SK-N-SH treated with all-trans-retinoic acid at 6 μM for 48 hours (cell line): Measurements from ENCODE around the gene SMARCAL1.
A peak's percentile ranks its signal among the peaks of the same experiment; 100 is the strongest.

Experiments
- ATAC-seq: fragments of 200-7000 bp; cut with Tn5 transposase; 3 replicates; pipeline ENCODE4 v1.9.1; 2020; ENCODE audit warnings: mild to moderate bottlenecking, moderate library complexity
- ARNTL ChIP-seq: fragments of 450-650 bp; formaldehyde crosslinking; IDR thresholded peaks from 2 replicates; pipeline ENCODE4 v1.5.0; 2020; ENCODE audit warnings: low read depth, mild to moderate bottlenecking, moderate library complexity, borderline replicate concordance
- BACH2 ChIP-seq: fragments of 250-450 bp; sonication (Bioruptor Pico); IDR thresholded peaks from 2 replicates; pipeline ENCODE4 v1.9.0; 2021; ENCODE audit warnings: mild to moderate bottlenecking, borderline replicate concordance
- CSDC2 ChIP-seq: fragments of 250-450 bp; sonication (Bioruptor Pico); IDR thresholded peaks from 2 replicates; pipeline ENCODE4 v1.5.0; 2020; ENCODE audit warnings: mild to moderate bottlenecking, moderate library complexity
- ESRRG ChIP-seq: fragments of 250-450 bp; sonication (Bioruptor Pico); IDR thresholded peaks from 2 replicates; pipeline ENCODE4 v1.6.1; 2021; ENCODE audit warnings: mild to moderate bottlenecking
- GLIS3 ChIP-seq: fragments of 250-450 bp; sonication (Bioruptor Pico); IDR thresholded peaks from 2 replicates; pipeline ENCODE4 v1.5.0; 2020; ENCODE audit warnings: mild to moderate bottlenecking, moderate library complexity
- ISL1 ChIP-seq: fragments of 250-450 bp; sonication (Bioruptor Pico); IDR thresholded peaks from 2 replicates; pipeline ENCODE4 v2.1.2; 2022; ENCODE audit warnings: mild to moderate bottlenecking, moderate library complexity
- OSR1 ChIP-seq: fragments of 250-450 bp; sonication (Bioruptor Pico); IDR thresholded peaks from 2 replicates; pipeline ENCODE4 v1.8.0; 2022; ENCODE audit warnings: moderate library complexity, mild to moderate bottlenecking, inconsistent platforms
- PPARA ChIP-seq: fragments of 250-450 bp; sonication (Bioruptor Pico); IDR thresholded peaks from 2 replicates; pipeline ENCODE4 v1.5.0; 2020; ENCODE audit warnings: mild to moderate bottlenecking, borderline replicate concordance
- RARB ChIP-seq: fragments of 250-450 bp; sonication (Bioruptor Pico); IDR thresholded peaks from 2 replicates; pipeline ENCODE4 v1.8.0; 2021; ENCODE audit warnings: mild to moderate bottlenecking, moderate library complexity
- SNAI2 ChIP-seq: fragments of 250-450 bp; sonication (Bioruptor Pico); IDR thresholded peaks from 2 replicates; pipeline ENCODE4 v1.5.0; 2020; ENCODE audit warnings: mild to moderate bottlenecking, moderate library complexity
- TCF4 ChIP-seq: fragments of 250-450 bp; sonication (Bioruptor Pico); IDR thresholded peaks from 2 replicates; pipeline ENCODE4 v1.8.0; 2021; ENCODE audit warnings: mild to moderate bottlenecking, moderate library complexity, borderline replicate concordance
- TOX ChIP-seq: fragments of 250-450 bp; sonication (Bioruptor Pico); IDR thresholded peaks from 2 replicates; pipeline ENCODE4 v1.8.0; 2021; ENCODE audit warnings: mild to moderate bottlenecking, moderate library complexity, borderline replicate concordance
- ZC3H10 ChIP-seq: fragments of 250-450 bp; sonication (Bioruptor Pico); IDR thresholded peaks from 2 replicates; pipeline ENCODE4 v1.5.1; 2021; ENCODE audit warnings: mild to moderate bottlenecking, moderate library complexity
- ZFP3 ChIP-seq: fragments of 250-450 bp; sonication (Bioruptor Pico); IDR thresholded peaks from 2 replicates; pipeline ENCODE4 v1.5.0; 2020; ENCODE audit warnings: mild to moderate bottlenecking, moderate library complexity
- ZFP30 ChIP-seq: fragments of 450-650 bp; formaldehyde crosslinking; IDR thresholded peaks from 2 replicates; pipeline ENCODE4 v1.5.0; 2022; ENCODE audit warnings: mild to moderate bottlenecking, moderate library complexity
- ZNF565 ChIP-seq: fragments of 450-650 bp; formaldehyde crosslinking; conservative IDR thresholded peaks from 2 replicates; pipeline ENCODE4 v1.5.0; 2020; ENCODE audit warnings: low read depth, mild to moderate bottlenecking, moderate library complexity
- ZNF70 ChIP-seq: fragments of 450-650 bp; formaldehyde crosslinking; IDR thresholded peaks from 2 replicates; pipeline ENCODE4 v1.5.0; 2020; ENCODE audit warnings: mild to moderate bottlenecking, moderate library complexity
- ZNF8 ChIP-seq: fragments of 450-650 bp; formaldehyde crosslinking; IDR thresholded peaks from 2 replicates; pipeline ENCODE4 v1.5.0; 2020; ENCODE audit warnings: mild to moderate bottlenecking, moderate library complexity
- TF ChIP-seq, protein P1 (sequence below): fragments of 250-450 bp; sonication (Bioruptor Pico); IDR thresholded peaks from 2 replicates; pipeline ENCODE4 v1.8.0; 2020; ENCODE audit warnings: mild to moderate bottlenecking, moderate library complexity, borderline replicate concordance
- TF ChIP-seq, protein P2 (sequence below): fragments of 250-450 bp; sonication (Bioruptor Pico); IDR thresholded peaks from 2 replicates; pipeline ENCODE4 v1.5.0; 2020; ENCODE audit warnings: mild to moderate bottlenecking, moderate library complexity
- TF ChIP-seq, protein P3 (sequence below): fragments of 250-450 bp; sonication (Bioruptor Pico); IDR thresholded peaks from 2 replicates; pipeline ENCODE4 v1.8.0; 2021; ENCODE audit warnings: low read depth, mild to moderate bottlenecking, moderate library complexity, borderline replicate concordance
- TF ChIP-seq, protein P4 (sequence below): fragments of 250-450 bp; sonication (Bioruptor Pico); IDR thresholded peaks from 2 replicates; pipeline ENCODE4 v1.5.1; 2021; ENCODE audit warnings: mild to moderate bottlenecking, moderate library complexity

SMARCAL1 gene

DNA sequence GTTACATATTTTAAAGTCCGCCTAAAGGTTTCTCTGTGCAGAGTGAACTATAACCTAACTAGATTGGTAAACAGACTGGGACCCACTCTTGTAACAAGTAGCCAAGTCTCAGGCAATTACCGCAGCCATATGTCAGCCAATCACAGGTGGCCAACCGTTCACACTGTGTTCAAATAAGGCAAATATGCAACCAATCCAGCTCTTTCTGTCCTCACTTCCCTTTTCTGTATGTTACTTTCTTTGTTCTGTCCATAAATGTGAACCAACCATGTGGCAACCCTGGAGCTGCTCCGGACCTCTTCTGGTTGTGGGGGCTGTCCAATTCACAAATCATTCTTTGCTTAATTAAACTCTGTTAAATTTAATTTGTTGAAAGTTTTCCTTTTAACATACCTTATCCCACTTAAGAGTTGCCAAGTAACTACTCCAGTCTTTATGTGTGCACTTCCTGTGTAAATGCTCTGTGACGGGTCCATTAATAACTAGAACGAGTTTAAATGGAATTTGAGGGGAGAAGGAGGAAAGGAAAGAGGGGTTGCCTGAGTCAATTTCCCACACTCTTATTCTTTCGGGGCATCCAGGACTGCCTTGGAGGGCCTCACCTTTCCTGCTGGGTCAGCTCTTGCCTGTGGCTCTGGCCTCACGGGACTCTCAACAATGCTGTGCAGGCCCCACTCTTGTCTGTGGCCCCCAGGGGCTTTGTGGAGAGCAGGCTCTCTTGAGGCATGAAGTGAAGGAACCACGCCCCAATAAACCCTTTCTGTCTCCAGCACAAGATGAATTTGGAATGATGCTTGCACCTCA lies 79.7 kb downstream of the SMARCAL1 start:
- no peak for TF ChIP-seq ESRRG (CRISPR knock-in tag)
- TF ChIP-seq ISL1 (CRISPR knock-in tag) = peak; percentile 68
- peak; percentile 23 for ATAC-seq

DNA sequence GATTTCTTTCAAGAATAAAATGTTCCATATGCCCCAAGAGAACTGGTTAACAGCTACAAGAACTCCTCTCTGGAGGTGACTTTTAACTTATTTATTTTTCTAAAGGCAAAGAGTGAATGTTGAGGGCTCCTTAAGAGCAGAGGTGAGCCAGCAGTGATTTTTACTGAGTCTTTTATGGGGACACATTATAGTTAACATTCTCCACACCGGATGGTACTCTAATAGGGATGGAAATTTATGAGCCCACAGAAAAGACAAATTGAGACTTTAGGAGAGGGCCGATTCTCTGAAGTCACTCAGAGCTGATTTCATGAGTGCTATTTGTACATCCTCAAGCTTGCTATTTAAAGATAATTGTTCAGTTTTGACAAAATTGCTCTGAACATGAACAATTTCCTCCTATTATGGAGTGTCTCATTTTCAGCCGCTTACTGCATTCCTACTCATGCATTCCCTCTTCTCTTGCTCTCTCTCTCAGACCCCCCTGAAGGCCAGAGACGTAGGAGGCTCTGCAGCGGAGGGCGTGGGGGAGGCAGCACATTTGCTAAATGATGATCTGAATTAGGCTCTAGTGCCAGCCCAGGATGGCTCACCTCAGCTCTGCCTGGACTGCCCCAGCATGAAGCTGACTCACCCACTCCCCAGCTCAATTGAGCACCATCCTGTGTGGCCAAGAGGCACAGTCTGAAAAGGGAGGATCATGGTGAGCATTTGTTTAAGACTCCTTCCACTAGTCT lies 80.5 kb downstream of the SMARCAL1 start:
- TF ChIP-seq ZNF8 (CRISPR knock-in tag) = no peak
- TF ChIP-seq OSR1 = no peak
- TF ChIP-seq, protein P1, sequence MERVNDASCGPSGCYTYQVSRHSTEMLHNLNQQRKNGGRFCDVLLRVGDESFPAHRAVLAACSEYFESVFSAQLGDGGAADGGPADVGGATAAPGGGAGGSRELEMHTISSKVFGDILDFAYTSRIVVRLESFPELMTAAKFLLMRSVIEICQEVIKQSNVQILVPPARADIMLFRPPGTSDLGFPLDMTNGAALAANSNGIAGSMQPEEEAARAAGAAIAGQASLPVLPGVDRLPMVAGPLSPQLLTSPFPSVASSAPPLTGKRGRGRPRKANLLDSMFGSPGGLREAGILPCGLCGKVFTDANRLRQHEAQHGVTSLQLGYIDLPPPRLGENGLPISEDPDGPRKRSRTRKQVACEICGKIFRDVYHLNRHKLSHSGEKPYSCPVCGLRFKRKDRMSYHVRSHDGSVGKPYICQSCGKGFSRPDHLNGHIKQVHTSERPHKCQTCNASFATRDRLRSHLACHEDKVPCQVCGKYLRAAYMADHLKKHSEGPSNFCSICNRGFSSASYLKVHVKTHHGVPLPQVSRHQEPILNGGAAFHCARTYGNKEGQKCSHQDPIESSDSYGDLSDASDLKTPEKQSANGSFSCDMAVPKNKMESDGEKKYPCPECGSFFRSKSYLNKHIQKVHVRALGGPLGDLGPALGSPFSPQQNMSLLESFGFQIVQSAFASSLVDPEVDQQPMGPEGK = no peak
- no peak for TF ChIP-seq ZFP3 (CRISPR knock-in tag)
- no peak for TF ChIP-seq ARNTL (CRISPR knock-in tag)
- no peak for TF ChIP-seq BACH2 (CRISPR knock-in tag)
- no peak for TF ChIP-seq RARB (CRISPR knock-in tag)
- no peak for TF ChIP-seq ZC3H10
- TF ChIP-seq ISL1 (CRISPR knock-in tag) = no peak
- no peak for TF ChIP-seq ZFP30 (CRISPR knock-in tag)
- TF ChIP-seq CSDC2 (CRISPR knock-in tag) = no peak
- TF ChIP-seq, protein P2, sequence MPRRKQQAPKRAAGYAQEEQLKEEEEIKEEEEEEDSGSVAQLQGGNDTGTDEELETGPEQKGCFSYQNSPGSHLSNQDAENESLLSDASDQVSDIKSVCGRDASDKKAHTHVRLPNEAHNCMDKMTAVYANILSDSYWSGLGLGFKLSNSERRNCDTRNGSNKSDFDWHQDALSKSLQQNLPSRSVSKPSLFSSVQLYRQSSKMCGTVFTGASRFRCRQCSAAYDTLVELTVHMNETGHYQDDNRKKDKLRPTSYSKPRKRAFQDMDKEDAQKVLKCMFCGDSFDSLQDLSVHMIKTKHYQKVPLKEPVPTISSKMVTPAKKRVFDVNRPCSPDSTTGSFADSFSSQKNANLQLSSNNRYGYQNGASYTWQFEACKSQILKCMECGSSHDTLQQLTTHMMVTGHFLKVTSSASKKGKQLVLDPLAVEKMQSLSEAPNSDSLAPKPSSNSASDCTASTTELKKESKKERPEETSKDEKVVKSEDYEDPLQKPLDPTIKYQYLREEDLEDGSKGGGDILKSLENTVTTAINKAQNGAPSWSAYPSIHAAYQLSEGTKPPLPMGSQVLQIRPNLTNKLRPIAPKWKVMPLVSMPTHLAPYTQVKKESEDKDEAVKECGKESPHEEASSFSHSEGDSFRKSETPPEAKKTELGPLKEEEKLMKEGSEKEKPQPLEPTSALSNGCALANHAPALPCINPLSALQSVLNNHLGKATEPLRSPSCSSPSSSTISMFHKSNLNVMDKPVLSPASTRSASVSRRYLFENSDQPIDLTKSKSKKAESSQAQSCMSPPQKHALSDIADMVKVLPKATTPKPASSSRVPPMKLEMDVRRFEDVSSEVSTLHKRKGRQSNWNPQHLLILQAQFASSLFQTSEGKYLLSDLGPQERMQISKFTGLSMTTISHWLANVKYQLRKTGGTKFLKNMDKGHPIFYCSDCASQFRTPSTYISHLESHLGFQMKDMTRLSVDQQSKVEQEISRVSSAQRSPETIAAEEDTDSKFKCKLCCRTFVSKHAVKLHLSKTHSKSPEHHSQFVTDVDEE (CRISPR knock-in tag) = no peak
- no peak for TF ChIP-seq TOX (CRISPR knock-in tag)
- TF ChIP-seq, protein P3, sequence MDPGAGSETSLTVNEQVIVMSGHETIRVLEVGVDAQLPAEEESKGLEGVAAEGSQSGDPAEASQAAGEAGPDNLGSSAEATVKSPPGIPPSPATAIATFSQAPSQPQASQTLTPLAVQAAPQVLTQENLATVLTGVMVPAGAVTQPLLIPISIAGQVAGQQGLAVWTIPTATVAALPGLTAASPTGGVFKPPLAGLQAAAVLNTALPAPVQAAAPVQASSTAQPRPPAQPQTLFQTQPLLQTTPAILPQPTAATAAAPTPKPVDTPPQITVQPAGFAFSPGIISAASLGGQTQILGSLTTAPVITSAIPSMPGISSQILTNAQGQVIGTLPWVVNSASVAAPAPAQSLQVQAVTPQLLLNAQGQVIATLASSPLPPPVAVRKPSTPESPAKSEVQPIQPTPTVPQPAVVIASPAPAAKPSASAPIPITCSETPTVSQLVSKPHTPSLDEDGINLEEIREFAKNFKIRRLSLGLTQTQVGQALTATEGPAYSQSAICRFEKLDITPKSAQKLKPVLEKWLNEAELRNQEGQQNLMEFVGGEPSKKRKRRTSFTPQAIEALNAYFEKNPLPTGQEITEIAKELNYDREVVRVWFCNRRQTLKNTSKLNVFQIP (CRISPR knock-in tag) = no peak
- TF ChIP-seq ZNF565 (CRISPR knock-in tag) = no peak
- no peak for TF ChIP-seq ZNF70
- TF ChIP-seq GLIS3 (CRISPR knock-in tag) = no peak
- peak; percentile 86 for ATAC-seq

DNA sequence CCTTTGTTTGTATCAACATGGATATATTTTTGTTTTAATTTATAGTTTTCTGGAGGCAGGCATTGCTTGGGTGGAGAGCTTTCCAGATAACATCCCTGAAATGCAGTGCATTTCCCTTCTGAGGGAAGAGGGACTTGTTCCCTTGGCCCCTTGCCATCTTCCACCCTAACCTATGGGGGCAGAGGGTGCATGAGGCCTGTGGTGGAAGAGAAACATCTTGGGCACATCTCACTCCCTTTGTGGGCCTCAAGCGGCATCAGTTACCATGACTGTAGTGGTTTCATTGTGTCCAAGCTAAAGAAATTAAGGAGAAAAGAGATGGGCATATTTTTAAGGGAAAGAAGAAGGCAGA lies 81.0 kb downstream of the SMARCAL1 start:
- ATAC-seq = no peak
- TF ChIP-seq ZC3H10 (no peak), TOX (CRISPR knock-in tag) (no peak), ARNTL (CRISPR knock-in tag) (no peak), SNAI2 (CRISPR knock-in tag) (no peak), ZFP3 (CRISPR knock-in tag) (no peak), ZFP30 (CRISPR knock-in tag) (no peak), ZNF70 (no peak), BACH2 (CRISPR knock-in tag) (no peak), PPARA (no peak), OSR1 (no peak), TCF4 (CRISPR knock-in tag) (no peak), CSDC2 (CRISPR knock-in tag) (no peak)
- TF ChIP-seq, protein P4, sequence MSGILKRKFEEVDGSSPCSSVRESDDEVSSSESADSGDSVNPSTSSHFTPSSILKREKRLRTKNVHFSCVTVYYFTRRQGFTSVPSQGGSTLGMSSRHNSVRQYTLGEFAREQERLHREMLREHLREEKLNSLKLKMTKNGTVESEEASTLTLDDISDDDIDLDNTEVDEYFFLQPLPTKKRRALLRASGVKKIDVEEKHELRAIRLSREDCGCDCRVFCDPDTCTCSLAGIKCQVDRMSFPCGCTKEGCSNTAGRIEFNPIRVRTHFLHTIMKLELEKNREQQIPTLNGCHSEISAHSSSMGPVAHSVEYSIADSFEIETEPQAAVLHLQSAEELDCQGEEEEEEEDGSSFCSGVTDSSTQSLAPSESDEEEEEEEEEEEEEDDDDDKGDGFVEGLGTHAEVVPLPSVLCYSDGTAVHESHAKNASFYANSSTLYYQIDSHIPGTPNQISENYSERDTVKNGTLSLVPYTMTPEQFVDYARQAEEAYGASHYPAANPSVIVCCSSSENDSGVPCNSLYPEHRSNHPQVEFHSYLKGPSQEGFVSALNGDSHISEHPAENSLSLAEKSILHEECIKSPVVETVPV = no peak
- TF ChIP-seq, protein P1 = no peak
- TF ChIP-seq, protein P3 (CRISPR knock-in tag) = no peak
